22Rv1 (cell line): ENCODE measurements around the gene ATRNL1.

Source experiments
- ZFX ChIP-seq: fragments of 450-650 bp; IDR thresholded peaks from 2 replicates; pipeline ENCODE4 v1.6.1; 2017; ENCODE audit warnings: antibody characterized with exemption, borderline replicate concordance
- TF ChIP-seq, protein P1 (sequence below): fragments of 450-650 bp; IDR thresholded peaks from 2 replicates; pipeline ENCODE4 v1.5.1; 2017; ENCODE audit warnings: mild to moderate bottlenecking

DNA sequence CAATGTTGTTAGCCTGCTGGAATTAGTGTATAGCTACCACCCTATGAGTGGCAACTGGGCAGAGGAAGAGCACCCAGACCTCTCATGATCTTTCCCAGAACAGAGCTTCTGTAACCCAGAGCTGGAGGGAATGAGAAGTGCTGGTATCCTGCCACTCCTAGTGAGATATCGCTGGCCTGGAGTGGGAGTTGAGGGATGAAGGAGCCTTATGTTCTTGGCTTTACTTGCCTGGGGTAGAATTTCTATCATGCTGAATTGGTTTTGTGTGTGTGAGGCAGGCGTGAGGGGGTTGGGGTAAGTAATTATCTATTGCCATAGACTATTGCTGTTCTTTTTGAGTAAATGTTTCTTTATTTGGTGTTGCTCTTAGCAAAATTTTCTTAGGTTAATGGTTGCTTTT, 146.6 kb downstream of the ATRNL1 start:
- TF ChIP-seq, protein P1, sequence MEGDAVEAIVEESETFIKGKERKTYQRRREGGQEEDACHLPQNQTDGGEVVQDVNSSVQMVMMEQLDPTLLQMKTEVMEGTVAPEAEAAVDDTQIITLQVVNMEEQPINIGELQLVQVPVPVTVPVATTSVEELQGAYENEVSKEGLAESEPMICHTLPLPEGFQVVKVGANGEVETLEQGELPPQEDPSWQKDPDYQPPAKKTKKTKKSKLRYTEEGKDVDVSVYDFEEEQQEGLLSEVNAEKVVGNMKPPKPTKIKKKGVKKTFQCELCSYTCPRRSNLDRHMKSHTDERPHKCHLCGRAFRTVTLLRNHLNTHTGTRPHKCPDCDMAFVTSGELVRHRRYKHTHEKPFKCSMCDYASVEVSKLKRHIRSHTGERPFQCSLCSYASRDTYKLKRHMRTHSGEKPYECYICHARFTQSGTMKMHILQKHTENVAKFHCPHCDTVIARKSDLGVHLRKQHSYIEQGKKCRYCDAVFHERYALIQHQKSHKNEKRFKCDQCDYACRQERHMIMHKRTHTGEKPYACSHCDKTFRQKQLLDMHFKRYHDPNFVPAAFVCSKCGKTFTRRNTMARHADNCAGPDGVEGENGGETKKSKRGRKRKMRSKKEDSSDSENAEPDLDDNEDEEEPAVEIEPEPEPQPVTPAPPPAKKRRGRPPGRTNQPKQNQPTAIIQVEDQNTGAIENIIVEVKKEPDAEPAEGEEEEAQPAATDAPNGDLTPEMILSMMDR, result no peak
- TF ChIP-seq ZFX, result no peak
